Thyroid gland (tissue), 4 donors: ENCODE results near the gene TBC1D22B.

ENCODE experiments used
- POLR2A ChIP-seq, 2 donors: fragments of 450-650 bp; IDR thresholded peaks; one replicate each; pipeline ENCODE4 v1.6.1; 2017; ENCODE audit warnings: antibody characterized with exemption in 2 of 2, mild to moderate bottlenecking in 2 of 2, moderate library complexity in 1 of 2
- TF ChIP-seq, protein P1 (sequence below), 6 experiments: fragments of 200-600 bp in 3 of 6; fragments of 450-650 bp in 3 of 6; sonication (generic) in 3 of 6; IDR thresholded peaks; one replicate each; pipeline ENCODE4 v1.5.1; 2016 to 2019; ENCODE audit warnings: antibody characterized with exemption in 6 of 6, mild to moderate bottlenecking in 2 of 6, inconsistent platforms in 1 of 6, moderate library complexity in 1 of 6

DNA sequence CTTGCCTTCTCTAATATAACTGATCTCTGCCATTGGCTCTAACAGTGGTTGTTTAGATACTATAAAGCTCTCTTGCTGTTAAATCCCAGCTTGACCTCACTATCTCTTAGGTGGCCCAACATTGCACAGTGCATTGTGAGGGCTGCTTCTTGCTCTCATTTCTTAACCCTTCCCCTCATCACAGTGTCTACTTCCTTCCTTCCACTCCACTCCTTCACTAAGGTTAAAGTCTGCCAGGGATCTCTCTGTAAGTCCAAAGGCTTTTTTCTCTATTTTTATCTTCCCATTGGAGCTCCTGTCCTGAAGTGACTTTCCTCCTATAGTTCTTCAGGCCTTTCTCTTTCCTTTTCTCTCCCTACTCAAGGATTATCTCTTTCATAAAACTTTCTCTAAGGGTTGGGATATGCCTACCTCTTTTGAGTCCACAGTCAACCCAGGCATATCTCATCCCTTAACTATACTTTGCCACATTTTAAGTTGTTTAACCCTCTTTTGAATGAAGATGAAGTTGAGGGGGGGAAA, 4.0 kb upstream of the TBC1D22B start:
- TF ChIP-seq, protein P1, sequence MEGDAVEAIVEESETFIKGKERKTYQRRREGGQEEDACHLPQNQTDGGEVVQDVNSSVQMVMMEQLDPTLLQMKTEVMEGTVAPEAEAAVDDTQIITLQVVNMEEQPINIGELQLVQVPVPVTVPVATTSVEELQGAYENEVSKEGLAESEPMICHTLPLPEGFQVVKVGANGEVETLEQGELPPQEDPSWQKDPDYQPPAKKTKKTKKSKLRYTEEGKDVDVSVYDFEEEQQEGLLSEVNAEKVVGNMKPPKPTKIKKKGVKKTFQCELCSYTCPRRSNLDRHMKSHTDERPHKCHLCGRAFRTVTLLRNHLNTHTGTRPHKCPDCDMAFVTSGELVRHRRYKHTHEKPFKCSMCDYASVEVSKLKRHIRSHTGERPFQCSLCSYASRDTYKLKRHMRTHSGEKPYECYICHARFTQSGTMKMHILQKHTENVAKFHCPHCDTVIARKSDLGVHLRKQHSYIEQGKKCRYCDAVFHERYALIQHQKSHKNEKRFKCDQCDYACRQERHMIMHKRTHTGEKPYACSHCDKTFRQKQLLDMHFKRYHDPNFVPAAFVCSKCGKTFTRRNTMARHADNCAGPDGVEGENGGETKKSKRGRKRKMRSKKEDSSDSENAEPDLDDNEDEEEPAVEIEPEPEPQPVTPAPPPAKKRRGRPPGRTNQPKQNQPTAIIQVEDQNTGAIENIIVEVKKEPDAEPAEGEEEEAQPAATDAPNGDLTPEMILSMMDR (IDR thresholded peaks at IDR 0.05) = no peak
- no peak for TF ChIP-seq POLR2A (IDR thresholded peaks at IDR 0.05)
